Lower leg skin (tissue), 4 donors: ENCODE measurements around the gene THAP7. TPM values are rescaled to one million over a fixed set of nuclear protein-coding genes. Genes with fewer than 3 reads are reported as not detected.

Source experiments
- DNase-seq, 2 donors: peaks; one replicate each; pipeline ENCODE4 v3.0.0-alpha.2; 2019; ENCODE audit warnings: low spot score in 2 of 2
- H3K4me3 ChIP-seq: fragments of 200-600 bp; sonication (generic); 2 replicates; pipeline ENCODE4 v1.5.1; 2017; ENCODE audit warnings: mild to moderate bottlenecking, low read depth; ENCODE audit not compliant: poor library complexity, severe bottlenecking
- POLR2A ChIP-seq, 2 donors: fragments of 450-650 bp; IDR thresholded peaks; one replicate each; pipeline ENCODE4 v1.6.1; 2016 to 2017; ENCODE audit warnings: antibody characterized with exemption in 2 of 2, mild to moderate bottlenecking in 1 of 2, moderate library complexity in 1 of 2
- WGBS, 2 donors: methylation state at CpG; one replicate each; pipeline ENCODE4 v1.1.5; 2018; 5-methylcytosine and 5-hydroxymethylcytosine counted together
- intact Hi-C: fragments of 100-400 bp; cut with DNase I; formaldehyde crosslinking; loops from one replicate; pipeline ENCODE4 v1.15.0; 2023; ENCODE audit warnings: low total_unique reads
- total RNA-seq, 4 donors: library from RNA; depleted of rRNA; stranded (reverse); fragments of >200 nt; gene quantifications; one replicate each; pipeline ENCODE4 v1.1.0, GENCODE V29; 2016
- TF ChIP-seq, protein P1 (sequence below), 3 donors: fragments of 450-650 bp; IDR thresholded peaks; one replicate each; pipeline ENCODE4 v1.5.1; 2016; ENCODE audit warnings: antibody characterized with exemption in 3 of 3, mild to moderate bottlenecking in 3 of 3, moderate library complexity in 2 of 3

THAP7 gene
- total RNA-seq, 4 donors from 2014 or later, result 23.3 to 48.2 (median 45.1) TPM

DNA sequence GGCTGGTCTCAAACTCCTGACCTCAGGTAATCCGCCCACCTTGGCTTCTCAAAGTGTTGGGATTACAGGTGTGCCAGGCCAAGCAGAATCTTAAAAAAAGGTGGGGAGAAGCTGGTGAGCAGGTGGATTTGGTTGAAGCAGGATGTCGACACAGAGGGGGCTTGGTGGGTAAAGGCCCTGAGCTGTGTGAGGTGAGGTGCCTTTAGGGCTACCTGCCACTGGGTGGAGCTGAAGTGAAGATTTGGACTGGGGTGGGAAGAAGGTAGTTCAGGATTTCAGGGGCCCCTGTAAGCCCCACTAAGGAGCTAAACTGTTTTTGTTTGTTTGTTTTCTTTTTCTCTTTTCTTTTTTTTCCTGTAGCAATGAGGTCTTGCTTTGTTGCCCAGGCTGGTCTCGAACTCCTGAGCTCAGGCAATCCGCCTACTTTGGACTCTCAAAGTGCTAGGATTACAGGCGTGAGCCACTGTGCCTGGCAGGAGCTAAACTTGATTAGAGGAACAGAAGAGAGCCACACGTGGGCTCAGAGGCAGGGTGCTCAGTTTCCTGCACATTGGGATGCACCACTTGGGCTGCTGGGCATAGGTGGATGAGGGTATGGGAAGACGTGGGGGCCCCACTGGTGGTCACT, 19.0 kb upstream of the THAP7 start:
- 66 to 70% methylated on average over 7 of the region's 7 CpGs for WGBS, 2 donors
- H3K4me3 ChIP-seq, result no peak overlapping the region
- TF ChIP-seq, protein P1, sequence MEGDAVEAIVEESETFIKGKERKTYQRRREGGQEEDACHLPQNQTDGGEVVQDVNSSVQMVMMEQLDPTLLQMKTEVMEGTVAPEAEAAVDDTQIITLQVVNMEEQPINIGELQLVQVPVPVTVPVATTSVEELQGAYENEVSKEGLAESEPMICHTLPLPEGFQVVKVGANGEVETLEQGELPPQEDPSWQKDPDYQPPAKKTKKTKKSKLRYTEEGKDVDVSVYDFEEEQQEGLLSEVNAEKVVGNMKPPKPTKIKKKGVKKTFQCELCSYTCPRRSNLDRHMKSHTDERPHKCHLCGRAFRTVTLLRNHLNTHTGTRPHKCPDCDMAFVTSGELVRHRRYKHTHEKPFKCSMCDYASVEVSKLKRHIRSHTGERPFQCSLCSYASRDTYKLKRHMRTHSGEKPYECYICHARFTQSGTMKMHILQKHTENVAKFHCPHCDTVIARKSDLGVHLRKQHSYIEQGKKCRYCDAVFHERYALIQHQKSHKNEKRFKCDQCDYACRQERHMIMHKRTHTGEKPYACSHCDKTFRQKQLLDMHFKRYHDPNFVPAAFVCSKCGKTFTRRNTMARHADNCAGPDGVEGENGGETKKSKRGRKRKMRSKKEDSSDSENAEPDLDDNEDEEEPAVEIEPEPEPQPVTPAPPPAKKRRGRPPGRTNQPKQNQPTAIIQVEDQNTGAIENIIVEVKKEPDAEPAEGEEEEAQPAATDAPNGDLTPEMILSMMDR (IDR thresholded peaks at IDR 0.05), result no peak
- TF ChIP-seq POLR2A (IDR thresholded peaks at IDR 0.05), result no peak
- intact Hi-C loops, result no loop called here
- DNase-seq, result no peak

DNA sequence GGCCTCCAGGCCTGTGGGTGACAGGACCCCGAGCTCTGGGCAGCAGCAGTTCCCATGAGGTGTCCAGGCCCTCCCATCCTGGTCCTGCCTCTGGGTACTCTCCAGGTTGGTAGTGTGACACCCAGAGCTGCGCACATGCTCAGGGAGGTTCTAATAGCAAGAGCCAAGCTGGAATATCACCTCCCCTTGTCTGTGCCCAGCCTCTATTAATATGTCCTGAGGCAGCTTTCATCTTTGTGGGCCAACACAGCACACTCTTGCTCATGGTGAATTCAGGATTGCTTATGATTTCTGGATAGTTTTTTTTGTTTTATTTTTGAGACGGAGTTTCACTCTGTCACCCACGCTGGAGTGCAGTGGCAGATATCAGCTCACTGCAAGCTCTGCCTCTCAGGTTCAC, 16.4 kb upstream of the THAP7 start:
- intact Hi-C loops, result no loop called here
- TF ChIP-seq, protein P1 (IDR thresholded peaks at IDR 0.05), result no peak
- no peak for TF ChIP-seq POLR2A (IDR thresholded peaks at IDR 0.05)
- 91 to 99% methylated on average over 4 of the region's 4 CpGs for WGBS, 2 donors
- no peak for DNase-seq
- H3K4me3 ChIP-seq, result no peak overlapping the region

DNA sequence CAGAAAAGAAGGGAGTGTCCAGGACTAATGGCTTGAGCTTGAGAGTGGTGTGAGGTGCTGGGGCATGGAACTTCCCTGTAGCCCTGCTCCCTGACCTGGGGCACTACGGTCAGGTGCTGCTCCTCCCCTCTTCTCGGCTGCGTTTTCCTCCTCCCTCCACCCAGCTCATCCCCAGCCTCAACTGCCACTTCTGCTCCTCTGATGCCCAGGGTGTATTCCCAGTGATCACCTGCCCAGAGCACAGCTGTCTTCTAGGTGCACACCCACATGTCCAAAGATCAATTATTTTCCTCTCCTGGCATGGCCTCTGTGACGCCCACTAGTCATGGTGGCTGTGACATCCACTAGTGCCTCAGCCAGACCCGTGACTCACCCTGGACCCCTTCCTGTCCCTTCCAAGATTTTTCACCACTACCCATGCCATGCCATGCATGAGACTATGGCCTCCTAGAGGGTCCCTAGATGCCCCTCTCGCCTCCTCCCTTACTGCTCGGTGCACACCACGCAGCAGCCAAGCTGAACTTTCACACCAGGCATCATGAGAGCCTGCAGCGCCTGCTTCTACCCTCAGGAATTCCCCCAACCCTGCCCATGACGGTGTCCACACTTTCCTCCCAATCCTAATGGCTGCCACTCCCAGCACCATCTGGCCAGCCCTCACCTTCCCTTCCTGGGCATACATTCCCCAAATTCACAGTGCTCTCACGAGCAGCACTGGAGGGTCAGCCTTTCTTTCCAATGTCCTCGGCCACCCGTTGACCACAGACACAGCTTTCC, 14.9 kb upstream of the THAP7 start:
- DNase-seq, result no peak
- 87 to 88% methylated on average over 13 of the region's 13 CpGs for WGBS, 2 donors
- intact Hi-C loops, result no loop called here
- H3K4me3 ChIP-seq, result no peak overlapping the region
- TF ChIP-seq POLR2A (IDR thresholded peaks at IDR 0.05), result no peak
- TF ChIP-seq, protein P1 (IDR thresholded peaks at IDR 0.05), result no peak

DNA sequence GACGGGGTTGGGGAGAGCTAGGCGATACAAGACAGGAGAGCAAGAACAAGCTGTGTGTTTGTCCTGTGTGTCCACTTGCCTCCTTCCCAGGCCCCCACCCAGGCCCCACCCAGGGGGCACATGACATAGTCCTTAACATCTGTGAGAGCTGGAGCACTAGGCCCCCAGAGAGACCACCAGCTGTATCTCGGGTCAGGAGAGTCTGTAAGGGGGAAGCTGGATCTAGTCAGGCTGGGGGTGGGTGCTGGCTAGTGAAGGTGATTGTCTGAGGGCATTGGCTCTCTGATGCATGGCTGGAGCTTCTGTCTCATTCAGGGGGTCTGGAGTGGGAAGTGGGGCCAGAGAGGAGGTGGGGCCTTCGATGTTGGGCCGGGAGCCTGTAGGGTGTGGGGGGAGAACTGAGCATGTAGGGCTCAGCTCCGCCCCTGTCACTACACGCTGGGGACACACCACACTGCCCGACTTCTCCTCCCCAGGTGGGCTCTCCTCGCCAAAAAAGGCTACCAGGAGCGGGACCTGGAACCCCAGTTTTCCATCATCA, 13.6 kb upstream of the THAP7 start:
- intact Hi-C loops, result no loop called here
- 66 to 69% methylated on average over 9 of the region's 10 CpGs for WGBS, 2 donors
- H3K4me3 ChIP-seq, result no peak overlapping the region

DNA sequence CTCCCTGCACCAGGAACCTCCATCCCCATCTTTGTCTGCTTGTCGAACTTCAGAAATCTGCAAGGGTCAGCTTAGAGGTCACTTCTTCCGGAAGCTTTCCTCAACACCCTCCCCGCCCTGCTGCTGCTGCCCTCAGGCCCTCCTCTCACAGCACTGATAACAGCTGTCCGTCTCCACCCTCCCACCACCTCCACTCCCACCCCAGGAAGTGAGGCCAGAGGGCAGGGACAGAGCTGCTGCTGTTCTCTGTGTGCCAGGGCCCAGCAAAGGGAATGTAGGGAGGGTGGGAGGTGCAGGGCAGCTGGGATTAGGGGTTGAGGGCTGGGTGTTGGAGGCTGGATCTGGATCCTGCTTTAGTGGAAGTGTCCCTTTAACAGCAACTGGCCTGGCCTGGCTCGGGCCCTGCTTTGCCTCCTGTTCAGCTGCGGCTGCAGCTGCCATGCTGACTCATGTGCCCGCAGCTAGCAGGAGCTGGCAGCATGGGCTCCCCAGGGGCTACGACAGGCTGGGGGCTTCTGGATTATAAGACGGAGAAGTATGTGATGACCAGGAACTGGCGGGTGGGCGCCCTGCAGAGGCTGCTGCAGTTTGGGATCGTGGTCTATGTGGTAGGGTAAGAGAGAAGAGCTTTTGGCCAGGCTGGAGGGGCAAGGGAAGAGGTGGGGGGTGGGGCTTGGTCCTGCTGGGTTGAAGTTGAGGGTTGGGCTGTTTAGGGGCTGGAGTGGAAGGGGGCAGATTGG, 13.0 kb upstream of the THAP7 start, which contains the start of gene P2RX6:
Gene P2RX6 (plus strand): TSS at position 440 of the 740 bp plus-strand sequence. CDS start 10 bp downstream, at position 450.
- intact Hi-C loops, result no loop called here
- H3K4me3 ChIP-seq, result no peak within 1 kb of the TSS
- DNase-seq, result no peak
- no peak for TF ChIP-seq POLR2A (IDR thresholded peaks at IDR 0.05)
- WGBS, 2 donors, result 21 to 29% methylated on average over 10 to 12 of the region's 12 CpGs

More for the DNA sequence above, 13.6 kb upstream of the THAP7 start:
- TF ChIP-seq, protein P1 (IDR thresholded peaks at IDR 0.05), result no peak
- TF ChIP-seq POLR2A (IDR thresholded peaks at IDR 0.05), result no peak
- no peak for DNase-seq
